NCI-H2107 (cell line): ENCODE measurements around the gene CAMK1G.

Experiments used
- DNase-seq: peaks from one replicate; lab custom pipeline; 2025; lab: John Stamatoyannopoulos, UW

Gene CAMK1G

GRCh38 chr1:209565759-209566678, 17.5 kb upstream of the CAMK1G start:
- DNase-seq = peak; percentile 79

- DNase-seq = no peak
Observed at GRCh38 chr1:209567698-209568175, 15.8 kb upstream of the CAMK1G start.

- DNase-seq = peak; percentile 67
Observed at GRCh38 chr1:209569455-209570207, 13.9 kb upstream of the CAMK1G start.

- DNase-seq = no peak
Observed at GRCh38 chr1:209570743-209571142, 12.8 kb upstream of the CAMK1G start.

- DNase-seq = peak; percentile 62
Observed at GRCh38 chr1:209576392-209577197, 6.9 kb upstream of the CAMK1G start.

- DNase-seq = no peak
Observed at GRCh38 chr1:209577346-209577745, 6.2 kb upstream of the CAMK1G start.

- no peak for DNase-seq
Observed at GRCh38 chr1:209580577-209580976, 2.9 kb upstream of the CAMK1G start.

GRCh38 chr1:209584231-209584672, 738 bp downstream of the CAMK1G start:
- DNase-seq = no peak

GRCh38 chr1:209585197-209585596, 1.7 kb downstream of the CAMK1G start:
- DNase-seq = no peak

GRCh38 chr1:209585672-209586071, 2.2 kb downstream of the CAMK1G start:
- DNase-seq = no peak

- no peak for DNase-seq
Observed at GRCh38 chr1:209586221-209586740, 2.8 kb downstream of the CAMK1G start.

GRCh38 chr1:209587789-209588188, 4.3 kb downstream of the CAMK1G start:
- DNase-seq = no peak

GRCh38 chr1:209589440-209589839, 5.9 kb downstream of the CAMK1G start:
- DNase-seq = no peak

- DNase-seq = no peak
Observed at GRCh38 chr1:209589863-209590262, 6.3 kb downstream of the CAMK1G start.

- DNase-seq = no peak
Observed at GRCh38 chr1:209590405-209590804, 6.9 kb downstream of the CAMK1G start.

GRCh38 chr1:209593747-209594146, 10.2 kb downstream of the CAMK1G start:
- no peak for DNase-seq

- DNase-seq = no peak
Observed at GRCh38 chr1:209594440-209594839, 10.9 kb downstream of the CAMK1G start.

- no peak for DNase-seq
Observed at GRCh38 chr1:209595028-209595427, 11.5 kb downstream of the CAMK1G start.

GRCh38 chr1:209595599-209596285, 12.2 kb downstream of the CAMK1G start:
- DNase-seq = no peak

- no peak for DNase-seq
Observed at GRCh38 chr1:209597499-209597898, 14.0 kb downstream of the CAMK1G start.

- DNase-seq = no peak
Observed at GRCh38 chr1:209598227-209598626, 14.7 kb downstream of the CAMK1G start.
